Common myeloid progenitor, CD34-positive (primary cell): ENCODE results near the gene GLMN.
A peak's percentile ranks its signal among the peaks of the same experiment; 100 is the strongest.
"Not testable (repeated sequence)": the region's sequence is repeated elsewhere in the genome, so short reads cannot be mapped to it uniquely, and the experiment has no call there.

Source experiments
- CTCF ChIA-PET: fragments of 350-600 bp; sonication (Branson Sonifier 250); formaldehyde crosslinking; loops from one replicate; lab custom pipeline; 2021; ENCODE audit warnings: antibody characterized with exemption; lab: Charles Lee
- POLR2A ChIA-PET: fragments of 350-600 bp; sonication (Branson Sonifier 250); formaldehyde crosslinking; loops from one replicate; lab custom pipeline; 2021; ENCODE audit warnings: antibody characterized with exemption; lab: Charles Lee
- DNase-seq, 3 donors: peaks; one replicate each; pipeline versions ENCODE4 v3.0.0 to v3.0.0-alpha.2; 2013
- H3K27ac ChIP-seq, 2 experiments: 1 replicate in 1 of 2; 2 replicates in 1 of 2; pipeline ENCODE4 v1.7.0; 2013; ENCODE audit warnings: inconsistent platforms in 2 of 2, low read length in 2 of 2, mild to moderate bottlenecking in 2 of 2, low read depth in 1 of 2, moderate library complexity in 1 of 2; ENCODE audit not compliant: severe bottlenecking in 2 of 2, insufficient read depth in 1 of 2, poor library complexity in 1 of 2
- H3K27me3 ChIP-seq, 5 experiments: replicated peaks in 2 of 5; 1 replicate in 3 of 5; 2 replicates in 2 of 5; pipeline versions ENCODE4 v1.6.1 to v1.7.0; 2013; ENCODE audit warnings: low read length in 4 of 5, mild to moderate bottlenecking in 2 of 5, moderate library complexity in 2 of 5, inconsistent platforms in 1 of 5; ENCODE audit not compliant: insufficient read depth in 5 of 5, control insufficient read depth in 4 of 5
- H3K36me3 ChIP-seq, 4 experiments: 1 replicate in 2 of 4; 2 replicates in 2 of 4; pipeline versions ENCODE4 v1.6.1 to v1.7.0; 2013; ENCODE audit warnings: low read length in 3 of 4, control low read depth in 1 of 4, mild to moderate bottlenecking in 1 of 4; ENCODE audit not compliant: control insufficient read depth in 4 of 4, insufficient read depth in 4 of 4
- H3K4me1 ChIP-seq, 4 experiments: 1 replicate in 3 of 4; 2 replicates in 1 of 4; pipeline versions ENCODE4 v1.6.1 to v1.7.1; 2013; ENCODE audit warnings: low read length in 3 of 4, mild to moderate bottlenecking in 3 of 4, control low read depth in 1 of 4, inconsistent platforms in 1 of 4, moderate library complexity in 1 of 4; ENCODE audit not compliant: control insufficient read depth in 4 of 4, insufficient read depth in 4 of 4; ENCODE audit errors: control extremely low read depth in 1 of 4
- H3K4me3 ChIP-seq, 7 experiments: 1 replicate in 4 of 7; 2 replicates in 3 of 7; pipeline versions ENCODE4 v1.5.1 to v1.7.0; 2013; ENCODE audit warnings: mild to moderate bottlenecking in 7 of 7, low read length in 6 of 7, moderate library complexity in 6 of 7, inconsistent platforms in 2 of 7, low read depth in 2 of 7, control low read depth in 1 of 7; ENCODE audit not compliant: insufficient read depth in 4 of 7, control insufficient read depth in 1 of 7; ENCODE audit errors: extremely low read depth in 1 of 7
- H3K9me3 ChIP-seq, 5 experiments: 1 replicate in 4 of 5; 2 replicates in 1 of 5; pipeline versions ENCODE4 v1.6.1 to v1.7.1; 2013; ENCODE audit warnings: low read length in 4 of 5, mild to moderate bottlenecking in 2 of 5, inconsistent platforms in 1 of 5, low read depth in 1 of 5, moderate library complexity in 1 of 5; ENCODE audit not compliant: control insufficient read depth in 4 of 5, insufficient read depth in 2 of 5; ENCODE audit errors: control extremely low read depth in 1 of 5
- WGBS: methylation state at CpG from one replicate; pipeline ENCODE4 v1.1.5; 2013; ENCODE audit not compliant: insufficient coverage; 5-methylcytosine and 5-hydroxymethylcytosine counted together

Gene GLMN

GRCh38 chr1:92299477-92300150, 827 bp upstream of the GLMN start:
- ChIA-PET POLR2A (interaction anchor here (0.6 to 1.3 kb wide), 3 partner anchors 18 to 918 kb away, joined by 3 read pairs; no protein-coding TSS in a partner anchor), CTCF (interaction anchor here (1.2 to 1.3 kb wide), 3 partner anchors 9 to 300 kb away, joined by 3 to 6 read pairs (median 4); no protein-coding TSS in a partner anchor)
- H3K36me3 ChIP-seq: peaks cover under 1 to 21% (median 13%) of the 10 kb centered on the region in 4 experiments
- H3K4me3 ChIP-seq: peak overlapping the region; percentile 87 to 97 (median 94)
- H3K4me1 ChIP-seq: peaks cover 5 to 29% (median 15%) of the 10 kb centered on the region in 4 experiments
- no peaks in the 10 kb centered on the region for H3K27me3 ChIP-seq
- peak in 1 of 3 donors; percentile 15 for DNase-seq
- H3K9me3 ChIP-seq: no peaks in the 10 kb centered on the region
- WGBS: 95% methylated on average over 3 of the region's 11 CpGs
- peak overlapping the region; percentile 81 to 94 for H3K27ac ChIP-seq

- peak overlapping the region; percentile 81 to 94 for H3K27ac ChIP-seq
- peaks cover under 1 to 15% (median 9%) of the 10 kb centered on the region in 4 experiments for H3K36me3 ChIP-seq
- no peaks in the 10 kb centered on the region for H3K9me3 ChIP-seq
- ChIA-PET CTCF (no interaction called here), POLR2A (interaction anchor here (1.3 kb wide), 1 partner anchor 20 kb away, joined by 3 read pairs; no protein-coding TSS in a partner anchor)
- H3K27me3 ChIP-seq: no peaks in the 10 kb centered on the region
- WGBS: no CpG with 5 or more reads among the region's 3 CpGs
- H3K4me3 ChIP-seq: peak overlapping the region; percentile 87 to 97 (median 94)
- DNase-seq: peak in 1 of 3 donors; percentile 15
- peaks cover 5 to 29% (median 15%) of the 10 kb centered on the region in 4 experiments for H3K4me1 ChIP-seq
Measured at GRCh38 chr1:92298213-92298572, 594 bp downstream of the GLMN start.

GRCh38 chr1:92291372-92291999, 7.3 kb downstream of the GLMN start:
- H3K9me3 ChIP-seq: no peaks in the 10 kb centered on the region
- WGBS: 50% methylated on average over 2 of the region's 3 CpGs
- ChIA-PET POLR2A (no interaction called here), CTCF (interaction anchor here (0.8 to 2.9 kb wide), 14 partner anchors 12 to 778 kb away, joined by 3 to 27 read pairs (median 4); no protein-coding TSS in a partner anchor)
- H3K4me3 ChIP-seq: no peak overlapping the region
- H3K27me3 ChIP-seq: no peaks in the 10 kb centered on the region
- DNase-seq: peak; percentile 50 to 71 (median 66)
- H3K36me3 ChIP-seq: peaks cover 6 to 40% (median 24%) of the 10 kb centered on the region in 4 experiments
- H3K4me1 ChIP-seq: peaks cover 0 to 5% (median 2%) of the 10 kb centered on the region in 4 experiments
- no peak overlapping the region for H3K27ac ChIP-seq

- H3K27me3 ChIP-seq, H3K4me1 ChIP-seq, DNase-seq, POLR2A ChIA-PET, H3K27ac ChIP-seq, H3K9me3 ChIP-seq, CTCF ChIA-PET, H3K4me3 ChIP-seq: not testable (repeated sequence)
- peaks cover 4 to 44% (median 20%) of the 10 kb centered on the region in 4 experiments for H3K36me3 ChIP-seq
- 100% methylated on average over 2 of the region's 2 CpGs for WGBS
Measured at GRCh38 chr1:92281411-92281810, 17.4 kb downstream of the GLMN start.

- not testable (repeated sequence) for H3K4me3 ChIP-seq, H3K27ac ChIP-seq, H3K27me3 ChIP-seq, H3K9me3 ChIP-seq, DNase-seq, H3K4me1 ChIP-seq
- peaks cover 8 to 53% (median 24%) of the 10 kb centered on the region in 4 experiments for H3K36me3 ChIP-seq
- WGBS: 97% methylated on average over 15 of the region's 15 CpGs
- POLR2A ChIA-PET: interaction anchor here (0.7 kb wide), 1 partner anchor 743 kb away, joined by 7 read pairs; no protein-coding TSS in a partner anchor
- CTCF ChIA-PET: interaction anchor here (2.4 kb wide), 1 partner anchor 10 kb away, joined by 11 read pairs; no protein-coding TSS in a partner anchor
Measured at GRCh38 chr1:92279781-92280180, 19.0 kb downstream of the GLMN start.

- Histone ChIP-seq H3K4me3 (no peak overlapping the region), H3K27ac (no peak overlapping the region), H3K27me3 (no peaks in the 10 kb centered on the region), H3K36me3 (peaks cover 13 to 75% (median 45%) of the 10 kb centered on the region in 4 experiments), H3K4me1 (no peaks in the 10 kb centered on the region), H3K9me3 (peaks cover 1 to 23% (median 8%) of the 10 kb centered on the region in 5 experiments)
- POLR2A ChIA-PET: no interaction called here
- DNase-seq: no peak
- CTCF ChIA-PET: no interaction called here
- no CpG with 5 or more reads among the region's 4 CpGs for WGBS
Measured at GRCh38 chr1:92277105-92277723, 21.6 kb downstream of the GLMN start.
